HEK293T (cell line): Measurements from ENCODE around the gene ABCG4.
"Not testable (repeated sequence)": the region's sequence is repeated elsewhere in the genome, so short reads cannot be mapped to it uniquely, and the experiment has no call there.

Experiments
- CTCF ChIA-PET: fragments of 350-600 bp; formaldehyde crosslinking; extraction: SDS; loops from one replicate; lab custom pipeline; 2021; ENCODE audit warnings: antibody characterized with exemption, inconsistent platforms; lab: Yijun Ruan, JAX
- POLR2A ChIA-PET: fragments of 350-600 bp; formaldehyde crosslinking; extraction: SDS; loops from one replicate; lab custom pipeline; 2020; ENCODE audit warnings: antibody characterized with exemption, inconsistent platforms; lab: Yijun Ruan, JAX
- DNase-seq: peaks from one replicate; pipeline ENCODE4 v3.0.0; 2012; ENCODE audit warnings: mixed read lengths; ENCODE audit errors: extremely low spot score
- ARNT ChIP-seq: fragments of 450-650 bp; IDR thresholded peaks from 2 replicates; pipeline ENCODE4 v1.6.1; 2017; ENCODE audit warnings: mild to moderate bottlenecking
- BHLHE40 ChIP-seq: fragments of 450-650 bp; IDR thresholded peaks from 2 replicates; pipeline ENCODE4 v1.6.1; 2016; ENCODE audit warnings: mild to moderate bottlenecking, moderate library complexity, borderline replicate concordance
- CTBP1 ChIP-seq: fragments of 450-650 bp; IDR thresholded peaks from 2 replicates; pipeline ENCODE4 v1.6.1; 2016; ENCODE audit warnings: borderline replicate concordance
- ELF4 ChIP-seq: fragments of 450-650 bp; IDR thresholded peaks from 2 replicates; pipeline ENCODE4 v1.6.1; 2017; ENCODE audit warnings: antibody characterized with exemption
- FOXA1 ChIP-seq: fragments of 450-650 bp; IDR thresholded peaks from 2 replicates; pipeline ENCODE4 v1.6.1; 2016; ENCODE audit warnings: mild to moderate bottlenecking
- FOXK2 ChIP-seq: fragments of 450-650 bp; IDR thresholded peaks from 2 replicates; pipeline ENCODE4 v1.6.1; 2016; ENCODE audit warnings: mild to moderate bottlenecking
- FOXM1 ChIP-seq: fragments of 450-650 bp; IDR thresholded peaks from 2 replicates; pipeline ENCODE4 v1.6.1; 2017; ENCODE audit warnings: mild to moderate bottlenecking, borderline replicate concordance
- HDGF ChIP-seq: fragments of 450-650 bp; IDR thresholded peaks from 2 replicates; pipeline ENCODE4 v1.6.1; 2017; ENCODE audit warnings: antibody characterized with exemption, borderline replicate concordance
- L3MBTL2 ChIP-seq: fragments of 450-650 bp; conservative IDR thresholded peaks from 2 replicates; pipeline ENCODE4 v1.6.1; 2016; ENCODE audit warnings: mild to moderate bottlenecking
- LEF1 ChIP-seq: fragments of 450-650 bp; IDR thresholded peaks from 2 replicates; pipeline ENCODE4 v1.6.1; 2017; ENCODE audit warnings: mild to moderate bottlenecking, borderline replicate concordance
- NFRKB ChIP-seq: fragments of 450-650 bp; IDR thresholded peaks from 2 replicates; pipeline ENCODE4 v1.6.1; 2016; ENCODE audit warnings: mild to moderate bottlenecking, moderate library complexity
- PKNOX1 ChIP-seq: fragments of 450-650 bp; IDR thresholded peaks from 2 replicates; pipeline ENCODE4 v1.6.1; 2016
- SP1 ChIP-seq: fragments of 450-650 bp; IDR thresholded peaks from 2 replicates; pipeline ENCODE4 v1.6.1; 2017
- SUZ12 ChIP-seq: fragments of 450-650 bp; IDR thresholded peaks from 2 replicates; pipeline ENCODE4 v1.6.1; 2016; ENCODE audit warnings: mild to moderate bottlenecking
- TARDBP ChIP-seq: fragments of 450-650 bp; IDR thresholded peaks from 2 replicates; pipeline ENCODE4 v1.6.1; 2016
- ZNF384 ChIP-seq: fragments of 450-650 bp; IDR thresholded peaks from 2 replicates; pipeline ENCODE4 v1.6.1; 2016

Gene ABCG4

DNA sequence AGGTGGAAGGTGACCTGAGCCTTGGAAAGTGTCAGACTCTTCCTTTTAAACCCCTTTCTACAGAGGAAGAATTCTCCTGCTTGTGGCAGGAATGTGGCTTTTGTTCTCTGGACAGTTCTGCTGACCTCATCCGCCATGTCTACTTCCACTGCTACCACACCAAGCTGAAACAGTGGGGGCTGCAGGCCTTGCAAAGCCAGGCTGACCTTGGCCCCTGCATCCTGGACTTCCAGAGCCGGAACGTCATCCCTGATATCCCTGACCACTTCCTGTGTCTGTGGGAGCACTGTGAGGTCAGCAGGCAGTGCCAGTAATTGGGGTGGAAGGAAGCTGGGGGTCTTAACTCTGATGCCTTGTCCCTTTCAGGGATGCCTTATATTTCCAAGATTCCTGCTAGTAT is 18.2 kb upstream of the ABCG4 start:
- TF ChIP-seq L3MBTL2 (no peak), BHLHE40 (no peak), LEF1 (no peak)
- POLR2A ChIA-PET: interaction anchor here (1.2 kb wide), 1 partner anchor 10 kb away, joined by 4 read pairs; the partner anchor contains the start of gene HINFP
- CTCF ChIA-PET: no interaction called here
- DNase-seq: no peak

DNA sequence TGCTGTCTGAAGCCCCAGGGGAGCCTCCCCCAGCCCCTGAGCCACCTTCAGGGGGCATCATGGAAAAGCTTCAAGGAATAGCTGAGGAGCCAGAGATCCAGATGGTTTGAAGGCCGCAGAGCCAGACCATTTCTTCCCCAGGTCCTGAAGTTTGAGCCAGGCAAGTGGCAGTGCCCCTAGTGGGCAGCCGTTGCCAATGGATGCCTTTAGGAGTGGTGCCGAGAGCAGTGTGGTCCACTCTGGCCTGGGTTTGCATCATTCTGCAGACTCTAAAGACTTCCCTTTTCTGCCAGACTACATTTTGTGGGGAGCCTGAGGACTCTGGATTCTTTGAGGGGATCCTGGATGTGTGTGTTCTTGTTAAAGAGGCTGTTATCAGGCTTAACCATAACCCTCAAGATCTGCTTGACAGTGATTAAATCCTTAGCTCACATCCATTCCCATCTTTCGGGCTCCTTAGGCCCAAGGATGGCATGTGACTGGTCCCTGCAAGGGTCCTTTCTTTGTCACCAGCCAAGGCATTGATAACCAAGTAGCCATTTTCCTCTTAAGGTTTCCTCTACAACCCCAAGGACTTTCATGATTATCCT is 14.4 kb upstream of the ABCG4 start:
- POLR2A ChIA-PET: interaction anchor here (1.4 kb wide), 1 partner anchor 14 kb away, joined by 3 read pairs; no protein-coding TSS in a partner anchor
- DNase-seq: no peak
- no peak for TF ChIP-seq CTBP1
- no peak for TF ChIP-seq ZNF384
- no peak for TF ChIP-seq ELF4
- no peak for TF ChIP-seq SUZ12
- TF ChIP-seq FOXA1: no peak
- no peak for TF ChIP-seq ARNT
- TF ChIP-seq FOXM1: no peak
- no peak for TF ChIP-seq HDGF
- no peak for TF ChIP-seq FOXK2
- TF ChIP-seq BHLHE40: no peak
- no peak for TF ChIP-seq TARDBP
- TF ChIP-seq LEF1: no peak
- TF ChIP-seq NFRKB: no peak
- TF ChIP-seq L3MBTL2: no peak
- TF ChIP-seq SP1: no peak
- CTCF ChIA-PET: interaction anchor here (1.3 kb wide), 1 partner anchor 14 kb away, joined by 4 read pairs; the partner anchor contains the start of gene ABCG4

GRCh38 chr11:119139276-119139675 is 9.6 kb upstream of the ABCG4 start:
- DNase-seq, CTCF ChIA-PET: not testable (repeated sequence)
- POLR2A ChIA-PET: interaction anchor here (1.0 to 1.1 kb wide), 2 partner anchors 18 to 33 kb away, joined by 3 read pairs; partner anchors contain the start of gene HINFP

- ChIA-PET POLR2A (interaction anchor here (0.6 to 1.1 kb wide), 5 partner anchors 24 to 77 kb away, joined by 3 to 5 read pairs (median 3); partner anchors contain the start of genes CBL, HINFP, NLRX1 and VPS11), CTCF (interaction anchor here (0.6 to 0.9 kb wide), 3 partner anchors 10 to 70 kb away, joined by 3 to 4 read pairs (median 4); no protein-coding TSS in a partner anchor)
- TF ChIP-seq FOXK2 (no peak), CTBP1 (no peak), BHLHE40 (no peak), PKNOX1 (no peak), ZNF384 (no peak), ARNT (no peak), FOXM1 (no peak), L3MBTL2 (no peak), SP1 (no peak), FOXA1 (no peak), ELF4 (no peak), SUZ12 (no peak), NFRKB (no peak), HDGF (no peak), TARDBP (no peak), LEF1 (no peak)
- peak; percentile 87 for DNase-seq
Observed at GRCh38 chr11:119144825-119145486, 3.9 kb upstream of the ABCG4 start.

GRCh38 chr11:119145551-119145950 is 3.3 kb upstream of the ABCG4 start:
- CTCF ChIA-PET: interaction anchor here (0.6 to 0.9 kb wide), 3 partner anchors 10 to 70 kb away, joined by 3 to 4 read pairs (median 4); no protein-coding TSS in a partner anchor
- POLR2A ChIA-PET: interaction anchor here (0.6 to 1.1 kb wide), 4 partner anchors 23 to 78 kb away, joined by 3 to 5 read pairs (median 4); partner anchors contain the start of genes HINFP, NLRX1 and VPS11
- DNase-seq: no peak
- TF ChIP-seq HDGF: no peak
- no peak for TF ChIP-seq FOXM1
- TF ChIP-seq PKNOX1: no peak
- no peak for TF ChIP-seq L3MBTL2
- TF ChIP-seq ELF4: no peak

DNA sequence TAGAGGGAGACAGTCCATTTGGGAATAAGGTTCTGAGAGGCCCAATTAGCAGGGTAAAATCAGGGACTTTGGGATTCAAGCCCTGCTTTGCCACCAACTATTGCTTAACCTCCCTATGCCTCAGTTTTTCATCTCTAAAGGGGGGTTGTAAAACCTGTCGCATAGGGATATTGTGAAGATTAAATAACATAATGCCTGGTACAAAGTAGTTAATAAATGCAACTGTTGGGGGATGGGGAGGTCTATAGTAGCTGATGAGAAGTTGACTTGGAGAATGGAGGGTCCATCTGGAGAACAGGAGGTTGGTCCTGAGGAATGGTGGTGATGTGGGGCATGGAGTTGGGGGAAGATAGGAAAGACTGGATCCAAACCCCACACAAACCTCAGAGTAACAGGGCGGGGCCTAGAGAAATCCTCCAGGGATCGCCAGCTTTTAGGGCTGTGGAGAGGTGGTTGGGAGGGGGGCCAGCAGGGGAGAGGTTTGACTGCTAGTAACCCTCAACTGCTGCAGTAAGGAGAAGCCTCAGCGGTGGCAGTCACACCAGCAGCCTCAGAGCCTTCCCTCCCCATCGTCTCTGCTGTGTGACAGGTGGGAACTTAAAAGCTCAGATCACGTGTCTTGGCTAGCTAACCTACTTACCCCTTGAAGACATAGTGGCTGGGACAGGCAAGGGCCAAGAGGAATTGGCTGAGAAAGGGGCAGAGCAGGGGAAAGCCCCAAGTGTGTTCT is 1.1 kb upstream of the ABCG4 start:
- no peak for TF ChIP-seq HDGF
- no peak for TF ChIP-seq ZNF384
- no peak for TF ChIP-seq LEF1
- no peak for TF ChIP-seq TARDBP
- TF ChIP-seq ARNT: no peak
- TF ChIP-seq FOXA1: no peak
- TF ChIP-seq FOXM1: no peak
- no peak for TF ChIP-seq SUZ12
- no peak for TF ChIP-seq CTBP1
- no peak for TF ChIP-seq BHLHE40
- no peak; the same call in 1 of the 2 replicates for TF ChIP-seq L3MBTL2
- no peak for TF ChIP-seq SP1
- TF ChIP-seq NFRKB: no peak
- no peak for TF ChIP-seq ELF4
- TF ChIP-seq PKNOX1: no peak
- TF ChIP-seq FOXK2: no peak
- ChIA-PET POLR2A (interaction anchor here (1.4 to 1.5 kb wide), 2 partner anchors 21 to 357 kb away, joined by 3 to 4 read pairs; partner anchors contain the start of gene NLRX1), CTCF (interaction anchor here (1.0 to 1.3 kb wide), 3 partner anchors 9 to 215 kb away, joined by 4 read pairs; no protein-coding TSS in a partner anchor)
- no peak for DNase-seq
